ENCODE measurements around the gene CMTM4. TPM values are rescaled to one million over a fixed set of nuclear protein-coding genes. Genes with fewer than 3 reads are reported as not detected.

CMTM4 gene
- total and polyA plus RNA-seq, 2 of the 8 experiments (the other 6 are each of a cell fraction or from before 2014, with no cell fraction given): 35.3 to 51.7 TPM

- FAIRE-seq: no peak
- CTCF ChIA-PET (ENCODE audit: partially characterized antibody): interaction anchor here (2.0 to 2.9 kb wide), 2 partner anchors 10 to 12 kb away, joined by 4 to 15 read pairs; no protein-coding TSS in a partner anchor
These were observed 4.5 kb upstream of the CMTM4 start for GRCh38 chr16:66701026-66701425.

More at GRCh38 chr16:66701026-66701425, 4.5 kb upstream of the CMTM4 start:
- peaks cover 0 to 1% (median 0%) of the 10 kb centered on the region in 4 experiments; a peak in 1 of 7 replicates for H3K27me3 ChIP-seq (replicated peaks in 1 of 4; ENCODE audit: control insufficient read depth in 3 of 4, extremely low read depth in 1 of 4, insufficient read depth in 3 of 4, low read length in 3 of 4)
- no peak for TF ChIP-seq CBX5 (IDR thresholded peaks at IDR 0.05; ENCODE audit: low read depth, low read length)
- TF ChIP-seq SIRT6 (IDR thresholded peaks at IDR 0.05; ENCODE audit: low read length): no peak
- no peak for TF ChIP-seq ZNF274 (IDR thresholded peaks at IDR 0.05; ENCODE audit: borderline replicate concordance, extremely low read depth, low read length)
- peaks cover 4% of the 10 kb centered on the region; the same call in 1 of the 2 replicates for H3K23me2 ChIP-seq (ENCODE audit: low read depth, low read length)
- H3K36me3 ChIP-seq (ENCODE audit: control insufficient read depth in 2 of 4, insufficient read depth in 4 of 4, low read length in 3 of 4): no peaks in the 10 kb centered on the region
- no peak overlapping the region for H3K27ac ChIP-seq (ENCODE audit: low read depth, low read length)
- H3K79me2 ChIP-seq (ENCODE audit: control insufficient read depth in 1 of 2, insufficient read depth in 2 of 2, low read length in 2 of 2): no peaks in the 10 kb centered on the region
- H3K23ac ChIP-seq (ENCODE audit: insufficient read length): no peak overlapping the region
- H4K5ac ChIP-seq (ENCODE audit: insufficient read length, low read depth, low read length): no peak overlapping the region
- H2AK5ac ChIP-seq (ENCODE audit: low read depth, low read length): no peak overlapping the region
- H2BK15ac ChIP-seq (ENCODE audit: low read length): no peak overlapping the region
- H2AFZ ChIP-seq (ENCODE audit: low read length): no peak overlapping the region
- no peak for DNase-seq (ENCODE audit: low read depth in 1 of 2, low spot score in 2 of 2)
- no peaks in the 10 kb centered on the region for H3K9me3 ChIP-seq (ENCODE audit: insufficient read depth in 2 of 2, low read depth in 1 of 2, low read length in 1 of 2)
- H3K9ac ChIP-seq (replicated peaks in 1 of 4; ENCODE audit: extremely low read depth in 1 of 4, low read depth in 3 of 4, low read length in 3 of 4): no peak overlapping the region
- no peak overlapping the region for H2BK120ac ChIP-seq (replicated peaks; ENCODE audit: low read depth, low read length)
- H3K14ac ChIP-seq (ENCODE audit: insufficient read length): no peak overlapping the region
- WGBS, 2 experiments (ENCODE audit: extremely low coverage in 1 of 2, insufficient coverage in 1 of 2, insufficient read length in 1 of 2, insufficient replicate concordance in 2 of 2, low coverage in 1 of 2, low lambda C conversion rate in 2 of 2, missing lambda C conversion rate in 1 of 2): 87% methylated on average over 2 of the region's 2 CpGs; no CpG with 5 or more reads in 1 of the 2 experiments
- H2BK5ac ChIP-seq (ENCODE audit: low read depth, low read length): no peak overlapping the region
- H3K4me2 ChIP-seq (ENCODE audit: insufficient read depth in 1 of 2, low read depth in 2 of 2, low read length in 2 of 2): no peak overlapping the region
- H3K4ac ChIP-seq (replicated peaks; ENCODE audit: insufficient read length, low read depth, low read length): no peak overlapping the region
- no peak overlapping the region for H4K8ac ChIP-seq (ENCODE audit: extremely low read depth, insufficient read depth, low read length)
- H3K56ac ChIP-seq (replicated peaks; ENCODE audit: insufficient read length, low read depth, low read length): no peak overlapping the region
- H4K91ac ChIP-seq (replicated peaks; ENCODE audit: insufficient read length, low read length): no peak overlapping the region
- H3K4me3 ChIP-seq (ENCODE audit: extremely low read depth in 1 of 4, insufficient read depth in 2 of 4, low read depth in 3 of 4, low read length in 4 of 4): no peak overlapping the region
- H3K79me1 ChIP-seq (ENCODE audit: low read depth, low read length): no peaks in the 10 kb centered on the region
- H3K18ac ChIP-seq (ENCODE audit: extremely low read depth, low read length): no peak overlapping the region
- H3K4me1 ChIP-seq (replicated peaks in 1 of 4; ENCODE audit: control insufficient read depth in 3 of 4, insufficient read depth in 4 of 4, low read length in 3 of 4): peaks cover 0 to 2% (median 0%) of the 10 kb centered on the region in 4 experiments; a peak in 2 of 7 replicates
- H2BK20ac ChIP-seq (ENCODE audit: low read length): no peak overlapping the region
- H4K20me1 ChIP-seq (replicated peaks in 1 of 2; ENCODE audit: control insufficient read depth in 1 of 2, insufficient read depth in 2 of 2, low read length in 2 of 2): no peaks in the 10 kb centered on the region
- POLR2A ChIA-PET (ENCODE audit: partially characterized antibody): interaction anchor here (0.7 to 1.8 kb wide), 5 partner anchors 9 to 1905 kb away, joined by 3 to 7 read pairs (median 3); no protein-coding TSS in a partner anchor
- H2BK12ac ChIP-seq (ENCODE audit: low read depth, low read length): no peak overlapping the region

Data from H1 (cell line).